A549 treated with CpdA at 1 μM for 4 hours (cell line): Measurements from ENCODE around the gene TNPO1. TPM values are rescaled to one million over a fixed set of nuclear protein-coding genes. Genes with fewer than 3 reads are reported as not detected.

ENCODE experiments used
- total RNA-seq: library from RNA; stranded (reverse); fragments of 200-300 nt; extraction: Qiagen RNA extraction; gene quantifications from 5 replicates; pipeline ENCODE4 v1.2.3, GENCODE V29; 2022; ENCODE audit warnings: low read depth

TNPO1 gene
- 126 to 180 TPM (median 152 TPM) in 5 replicates for total RNA-seq

DNA sequence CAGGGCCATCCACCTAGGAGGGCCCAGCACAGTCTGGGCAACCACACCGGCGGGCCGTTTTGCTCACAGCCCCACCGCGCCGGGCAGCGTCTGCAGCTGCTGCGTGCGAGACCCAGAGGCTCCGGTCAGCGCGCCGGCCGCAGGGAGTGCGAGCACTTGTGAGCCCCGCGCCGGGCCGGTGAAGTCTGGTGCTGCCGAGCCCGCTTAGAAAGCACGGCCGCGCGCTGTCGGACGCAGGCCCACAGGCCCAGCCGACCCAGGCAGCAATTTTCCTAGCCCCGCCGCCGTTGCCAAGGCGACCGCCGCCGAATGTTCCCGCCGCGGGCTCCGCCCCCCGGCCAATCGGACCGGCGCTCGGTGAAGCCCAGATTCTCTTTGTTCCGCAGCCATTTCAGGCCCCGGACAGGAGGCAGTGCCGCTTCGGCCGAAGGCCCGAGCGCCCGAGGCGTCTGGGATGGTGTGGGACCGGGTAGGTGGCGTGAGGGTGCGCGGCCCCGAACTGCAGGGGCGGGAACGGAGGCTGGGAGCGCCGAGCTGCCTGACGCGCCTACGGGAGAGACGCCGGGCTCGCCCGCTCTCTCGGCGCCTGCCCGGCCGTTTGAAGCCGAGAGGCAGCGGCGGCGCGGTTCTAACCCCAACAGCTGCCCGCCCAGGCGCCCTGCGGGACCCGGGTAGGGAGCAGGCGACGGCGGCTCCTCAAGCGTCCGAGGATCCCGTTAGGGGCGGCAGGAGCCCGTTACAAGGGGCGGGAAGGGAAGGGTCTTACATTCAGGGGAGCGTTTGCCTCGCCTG is at the start of gene TNPO1:
Gene TNPO1 (plus strand): TSS at position 378 of the 792 bp plus-strand sequence. CDS start 77 bp downstream, at position 455.

DNA sequence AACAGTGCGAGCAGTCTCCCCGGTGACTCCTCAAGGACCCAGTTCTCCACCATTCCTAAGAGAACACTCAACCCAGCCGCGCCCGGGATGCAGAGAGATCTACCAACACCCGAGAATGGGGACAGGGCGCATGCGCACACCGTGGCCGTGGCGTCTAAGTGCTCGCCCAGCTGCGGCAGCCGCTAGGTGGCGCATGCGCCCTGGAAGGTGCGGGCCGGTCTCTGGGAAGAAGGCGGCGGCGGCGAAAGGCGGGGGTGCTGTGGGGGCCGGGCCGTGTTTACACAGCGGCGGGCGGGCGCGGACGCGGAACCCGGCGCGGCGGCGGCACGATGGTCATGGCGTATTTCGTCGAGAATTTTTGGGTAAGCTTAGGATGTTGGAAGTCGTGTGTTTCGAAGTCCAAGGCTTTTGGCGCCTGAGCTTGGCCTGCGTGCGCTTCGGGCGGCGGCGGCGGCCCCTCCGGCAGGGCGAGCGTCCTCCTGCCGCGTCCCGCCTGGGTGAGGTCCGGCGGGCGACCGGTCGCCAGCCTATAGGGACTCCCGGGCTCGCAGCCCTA is 139.4 kb downstream of the TNPO1 start, which contains the start of gene FCHO2:
Gene FCHO2 (plus strand): TSS at position 274 of the 556 bp plus-strand sequence. CDS start 56 bp downstream, at position 330.

Other genes with a start within 250 kb of the TNPO1 start
- gene FCHO2, start 139.4 kb downstream of the TNPO1 start, total RNA-seq = 8.2 to 13.9 TPM (median 13.5 TPM) in 5 replicates